ENCODE measurements around the gene ANKRD63.

ANKRD63 gene

DNA sequence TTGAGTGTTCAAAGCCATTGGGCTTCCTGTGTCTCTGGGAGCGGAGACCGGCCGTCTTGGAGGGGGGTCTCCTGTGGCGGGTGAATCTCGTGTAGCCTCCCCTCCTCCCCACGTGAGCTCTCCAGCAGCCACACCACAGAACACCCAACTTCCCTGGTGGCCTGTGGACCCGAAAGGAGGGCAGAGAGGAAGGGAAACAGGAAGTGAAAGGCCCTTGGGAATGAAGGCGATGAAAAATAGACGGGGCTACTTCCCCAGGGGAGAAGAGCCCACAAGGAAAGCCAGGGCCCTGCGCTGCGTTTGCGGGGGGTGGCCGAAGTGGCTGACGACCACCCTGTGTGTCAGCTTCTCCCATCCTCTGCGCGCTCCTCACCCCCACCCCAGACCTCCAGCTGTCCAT lies 5.4 kb downstream of the ANKRD63 start:
- DNase-seq: no peak

GRCh38 chr15:40276927-40277326 lies 5.9 kb downstream of the ANKRD63 start:
- DNase-seq: no peak

DNA sequence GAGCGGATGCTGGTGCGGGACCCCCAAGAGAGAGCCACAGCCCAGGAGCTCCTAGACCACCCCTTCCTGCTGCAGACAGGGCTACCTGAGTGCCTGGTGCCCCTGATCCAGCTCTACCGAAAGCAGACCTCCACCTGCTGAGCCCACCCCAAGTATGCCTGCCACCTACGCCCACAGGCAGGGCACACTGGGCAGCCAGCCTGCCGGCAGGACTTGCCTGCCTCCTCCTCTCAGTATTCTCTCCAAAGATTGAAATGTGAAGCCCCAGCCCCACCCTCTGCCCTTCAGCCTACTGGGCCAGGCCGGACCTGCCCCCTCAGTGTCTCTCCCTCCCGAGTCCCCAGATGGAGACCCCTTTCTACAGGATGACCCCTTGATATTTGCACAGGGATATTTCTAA lies 6.9 kb downstream of the ANKRD63 start:
- DNase-seq: no peak

DNA sequence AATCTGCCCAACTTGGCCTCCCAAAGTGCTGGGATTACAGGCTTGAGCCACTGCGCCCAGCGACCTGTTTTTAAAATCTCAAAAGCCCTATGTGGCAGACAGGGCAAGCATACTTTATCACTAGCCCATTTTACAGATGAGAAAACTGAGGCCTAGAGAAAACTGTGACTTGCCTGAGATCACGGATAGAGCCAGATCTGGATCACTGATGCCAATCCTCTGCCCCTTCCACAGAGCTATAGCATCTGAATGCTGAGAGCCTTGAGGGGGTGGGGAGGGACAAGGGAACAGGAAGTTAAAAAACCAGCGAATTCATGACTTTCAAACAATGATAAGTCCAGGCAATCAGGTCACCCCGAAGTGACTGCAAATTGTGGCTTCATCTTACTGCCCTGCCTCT lies 7.3 kb downstream of the ANKRD63 start:
- DNase-seq: no peak

DNA sequence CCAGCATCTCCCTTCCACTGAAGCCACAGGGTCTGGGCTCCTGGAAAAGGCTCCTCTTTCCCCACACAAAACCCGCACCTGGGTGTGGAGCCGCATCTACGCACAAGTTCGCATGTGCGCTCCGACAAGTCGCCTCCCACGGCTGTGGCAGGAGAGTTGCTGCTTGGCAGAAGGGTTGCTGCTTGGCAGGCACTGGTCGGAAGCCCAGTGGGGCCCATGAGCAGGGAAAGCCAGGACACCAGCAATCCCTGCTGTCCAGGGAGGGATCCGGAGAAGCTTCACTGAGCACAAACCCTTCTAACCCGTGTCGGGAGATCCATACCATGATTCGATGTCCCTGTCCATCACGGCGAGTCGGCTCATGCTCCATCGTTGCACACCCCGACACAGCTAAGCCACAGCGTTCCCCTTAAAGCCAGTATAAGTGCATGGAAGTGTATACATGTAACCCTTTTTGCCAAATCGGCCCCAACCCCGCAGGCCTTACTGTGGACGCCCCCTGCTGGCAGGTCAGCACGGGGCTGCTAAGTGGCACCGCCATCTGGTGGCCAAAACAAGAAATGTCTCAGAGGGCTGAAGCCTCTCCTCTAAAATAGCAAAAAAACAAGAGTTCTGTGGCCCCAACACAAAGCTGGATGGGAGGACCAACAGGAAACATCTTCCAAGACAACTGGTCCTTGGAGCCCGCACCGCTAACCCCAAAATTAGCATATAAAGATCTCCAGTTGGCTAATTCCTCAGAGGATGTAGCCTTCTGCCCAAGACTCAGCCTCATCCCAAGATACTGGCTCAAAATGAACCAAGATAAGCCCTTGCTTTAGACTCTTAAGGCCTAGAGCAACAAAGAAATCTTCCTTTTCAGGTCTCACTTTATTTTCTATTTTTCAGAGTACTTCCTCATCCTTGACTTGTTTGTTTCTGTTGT lies 8.3 kb downstream of the ANKRD63 start:
- no peak for DNase-seq

DNA sequence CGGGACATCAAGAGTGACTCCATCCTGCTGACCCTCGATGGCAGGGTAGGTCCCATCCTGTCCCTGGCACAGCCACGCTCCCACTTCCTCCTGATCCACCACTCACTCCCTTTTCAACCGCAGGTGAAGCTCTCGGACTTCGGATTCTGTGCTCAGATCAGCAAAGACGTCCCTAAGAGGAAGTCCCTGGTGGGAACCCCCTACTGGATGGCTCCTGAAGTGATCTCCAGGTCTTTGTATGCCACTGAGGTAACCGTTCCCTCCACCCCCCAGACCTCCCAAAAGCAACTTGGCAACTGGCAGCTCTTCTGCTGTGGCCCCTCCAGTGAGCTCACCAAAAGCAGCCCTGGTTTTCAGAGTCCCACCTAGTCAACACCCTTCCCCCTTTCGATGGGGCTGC lies 9.4 kb downstream of the ANKRD63 start:
- no peak for DNase-seq

DNA sequence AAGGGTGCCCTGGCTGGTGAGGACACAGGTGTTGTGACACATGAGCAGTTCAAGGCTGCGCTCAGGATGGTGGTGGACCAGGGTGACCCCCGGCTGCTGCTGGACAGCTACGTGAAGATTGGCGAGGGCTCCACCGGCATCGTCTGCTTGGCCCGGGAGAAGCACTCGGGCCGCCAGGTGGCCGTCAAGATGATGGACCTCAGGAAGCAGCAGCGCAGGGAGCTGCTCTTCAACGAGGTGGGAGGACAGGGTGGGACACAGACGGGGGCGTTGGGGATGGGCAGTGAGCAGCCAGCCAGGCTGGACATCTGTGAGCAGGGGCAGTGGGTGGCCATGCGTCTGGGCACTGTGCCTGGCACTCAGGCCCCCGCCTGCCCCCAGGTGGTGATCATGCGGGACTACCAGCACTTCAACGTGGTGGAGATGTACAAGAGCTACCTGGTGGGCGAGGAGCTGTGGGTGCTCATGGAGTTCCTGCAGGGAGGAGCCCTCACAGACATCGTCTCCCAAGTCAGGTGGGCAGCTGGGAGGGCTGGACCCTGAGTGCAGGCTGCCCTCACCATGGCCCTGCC lies 10.3 kb downstream of the ANKRD63 start:
- no peak for DNase-seq

DNA sequence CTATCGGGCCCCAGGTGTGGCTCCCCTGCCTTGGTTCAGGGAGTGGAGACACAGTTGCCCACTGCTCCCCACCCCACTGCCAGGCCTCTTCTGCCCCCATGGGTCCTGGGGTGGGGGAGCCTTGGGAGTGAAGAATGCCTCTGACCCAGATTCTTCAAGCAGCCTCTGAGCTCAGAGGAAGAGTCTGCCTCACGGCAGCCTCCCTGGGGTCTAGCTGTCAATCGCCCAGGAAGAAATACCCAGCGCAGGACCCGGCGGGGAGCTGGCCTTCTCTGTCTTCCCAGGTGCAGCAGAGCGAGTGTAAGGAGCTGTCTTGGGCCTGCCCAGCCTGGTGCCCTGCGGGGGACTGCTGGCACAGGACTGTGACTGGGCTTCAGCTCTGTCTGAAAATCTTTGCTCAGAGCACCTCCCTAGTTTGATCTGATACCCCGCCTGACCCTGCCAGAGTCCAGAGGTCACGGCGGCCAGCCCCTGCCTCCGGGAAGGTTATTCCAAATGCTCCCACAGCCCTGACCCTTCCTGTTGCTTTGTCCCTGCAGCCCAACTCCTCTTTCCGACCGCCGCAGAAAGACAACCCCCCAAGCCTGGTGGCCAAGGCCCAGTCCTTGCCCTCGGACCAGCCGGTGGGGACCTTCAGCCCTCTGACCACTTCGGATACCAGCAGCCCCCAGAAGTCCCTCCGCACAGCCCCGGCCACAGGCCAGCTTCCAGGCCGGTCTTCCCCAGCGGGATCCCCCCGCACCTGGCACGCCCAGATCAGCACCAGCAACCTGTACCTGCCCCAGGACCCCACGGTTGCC lies 11.0 kb downstream of the ANKRD63 start:
- no peak for DNase-seq

DNA sequence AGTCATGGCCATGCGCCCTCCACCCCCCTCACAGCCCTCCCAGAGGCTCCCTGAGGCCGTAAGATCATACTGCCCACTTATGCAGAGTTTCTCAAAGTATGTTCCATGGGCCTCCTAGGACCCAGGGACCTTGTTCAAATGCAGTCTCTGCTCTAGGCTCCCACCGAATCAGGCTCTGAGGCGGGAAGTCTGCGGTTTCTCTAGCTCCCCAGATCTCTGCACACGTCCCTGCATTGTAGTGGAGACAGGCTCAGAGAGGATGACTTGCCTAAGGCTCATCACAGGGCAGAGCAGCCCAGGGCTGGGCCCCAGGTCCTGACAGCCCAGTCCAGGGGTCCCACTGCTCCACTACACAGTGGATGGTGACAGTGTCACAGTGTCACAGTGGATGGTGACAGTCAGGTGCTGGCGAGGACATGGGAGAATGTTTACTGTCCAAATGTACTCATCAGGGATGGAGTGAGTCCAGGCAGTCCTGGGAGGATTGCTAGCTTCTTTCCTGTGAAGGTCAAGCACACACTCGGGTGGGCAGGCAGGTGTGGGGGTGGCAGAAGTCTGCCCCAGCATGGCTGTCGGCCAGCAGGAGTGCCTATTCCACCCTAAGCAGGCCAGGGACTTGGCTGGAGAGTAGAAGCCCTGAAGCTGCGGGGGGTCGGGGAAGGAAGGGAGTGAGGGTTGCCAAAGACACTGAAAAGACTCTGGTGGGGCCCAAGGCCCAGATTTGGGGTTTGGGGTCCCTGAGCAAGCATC lies 12.4 kb downstream of the ANKRD63 start:
- no peak for DNase-seq

DNA sequence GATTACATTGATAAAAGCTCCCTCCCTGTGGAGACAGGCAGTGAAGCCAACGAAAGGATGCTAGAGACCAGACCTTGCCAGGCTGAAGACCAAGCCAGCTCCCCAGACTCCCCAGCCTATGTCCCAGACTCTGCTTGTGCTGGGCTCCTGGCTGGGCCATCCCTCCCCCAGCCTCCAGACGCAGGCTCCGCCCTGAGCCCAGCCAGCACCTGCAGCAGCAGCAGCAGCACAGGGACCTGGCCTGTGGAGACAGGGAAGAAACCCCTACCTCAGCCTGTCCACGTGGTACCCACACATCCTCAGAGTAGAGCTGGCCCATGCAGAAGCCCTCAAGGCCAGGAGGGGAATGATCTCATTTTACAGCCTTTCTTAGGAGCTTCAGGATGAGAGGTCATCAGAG lies 13.3 kb downstream of the ANKRD63 start:
- no peak for DNase-seq

- no peak for DNase-seq
These were observed 15.2 kb downstream of the ANKRD63 start for GRCh38 chr15:40267670-40268069.

- no peak for DNase-seq
These were observed 16.0 kb downstream of the ANKRD63 start for GRCh38 chr15:40266828-40267304.

DNA sequence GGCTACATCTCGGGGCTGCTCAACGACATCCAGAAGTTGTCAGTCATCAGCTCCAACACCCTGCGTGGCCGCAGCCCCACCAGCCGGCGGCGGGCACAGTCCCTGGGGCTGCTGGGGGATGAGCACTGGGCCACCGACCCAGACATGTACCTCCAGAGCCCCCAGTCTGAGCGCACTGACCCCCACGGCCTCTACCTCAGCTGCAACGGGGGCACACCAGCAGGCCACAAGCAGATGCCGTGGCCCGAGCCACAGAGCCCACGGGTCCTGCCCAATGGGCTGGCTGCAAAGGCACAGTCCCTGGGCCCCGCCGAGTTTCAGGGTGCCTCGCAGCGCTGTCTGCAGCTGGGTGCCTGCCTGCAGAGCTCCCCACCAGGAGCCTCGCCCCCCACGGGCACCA lies 17.0 kb downstream of the ANKRD63 start:
- DNase-seq: no peak

DNA sequence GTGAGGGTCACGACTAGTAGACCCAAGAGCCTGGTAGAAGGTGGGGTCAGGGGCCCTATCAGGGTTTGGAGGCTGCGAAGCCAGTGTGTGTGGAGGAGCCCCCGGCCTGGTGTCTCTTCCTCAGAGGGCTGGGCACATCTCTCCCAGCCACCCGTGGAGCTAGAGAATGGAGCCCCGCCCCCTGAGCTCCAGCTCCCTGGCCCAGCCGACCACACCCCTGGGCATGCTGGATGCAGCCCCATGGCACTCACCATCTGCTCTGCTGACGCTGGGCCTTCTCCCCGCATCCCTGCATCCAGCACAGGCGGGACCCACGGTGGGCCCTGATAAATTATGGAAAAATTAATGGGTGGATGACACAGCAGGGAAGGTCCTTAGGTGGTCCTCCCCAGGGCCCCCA lies 17.5 kb downstream of the ANKRD63 start:
- no peak for DNase-seq

DNA sequence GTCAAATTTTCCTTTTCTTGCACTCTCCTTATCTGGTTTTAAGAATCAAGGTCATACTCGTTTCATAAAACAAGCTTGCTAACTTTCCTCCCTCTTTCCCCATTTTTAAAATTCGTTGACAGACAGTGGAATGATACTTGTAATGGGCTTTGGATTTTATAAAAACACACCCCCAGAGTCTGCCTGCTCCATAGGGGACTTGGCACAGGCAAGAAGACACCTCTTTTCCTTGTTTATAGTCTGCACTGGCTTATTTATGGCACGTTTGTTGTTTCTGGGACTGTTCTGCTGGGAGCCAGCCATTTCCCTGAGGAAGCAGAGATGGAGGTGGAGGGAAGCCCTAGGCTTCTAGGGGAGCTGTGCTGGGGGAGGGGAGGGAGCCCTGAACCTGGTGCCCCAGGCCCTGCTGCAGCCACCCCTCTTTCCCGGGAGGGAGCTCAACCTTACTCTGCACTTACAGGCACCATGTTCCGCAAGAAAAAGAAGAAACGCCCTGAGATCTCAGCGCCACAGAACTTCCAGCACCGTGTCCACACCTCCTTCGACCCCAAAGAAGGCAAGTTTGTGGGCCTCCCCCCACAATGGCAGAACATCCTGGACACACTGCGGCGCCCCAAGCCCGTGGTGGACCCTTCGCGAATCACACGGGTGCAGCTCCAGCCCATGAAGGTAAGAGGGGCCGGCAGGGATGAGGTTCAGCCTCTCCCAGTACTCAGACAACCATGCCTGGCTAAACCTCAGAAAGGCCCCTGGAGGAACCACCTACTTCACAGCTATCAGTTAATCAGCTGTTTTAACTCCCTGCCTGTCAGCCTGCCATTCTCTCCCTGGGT lies 18.3 kb downstream of the ANKRD63 start:
- DNase-seq: no peak

- DNase-seq: no peak
These were observed 19.7 kb downstream of the ANKRD63 start for GRCh38 chr15:40263024-40263754.

GRCh38 chr15:40259021-40259420 lies 23.8 kb downstream of the ANKRD63 start:
- no peak for DNase-seq

- DNase-seq: no peak
These were observed 24.3 kb downstream of the ANKRD63 start for GRCh38 chr15:40258544-40258943.

DNA sequence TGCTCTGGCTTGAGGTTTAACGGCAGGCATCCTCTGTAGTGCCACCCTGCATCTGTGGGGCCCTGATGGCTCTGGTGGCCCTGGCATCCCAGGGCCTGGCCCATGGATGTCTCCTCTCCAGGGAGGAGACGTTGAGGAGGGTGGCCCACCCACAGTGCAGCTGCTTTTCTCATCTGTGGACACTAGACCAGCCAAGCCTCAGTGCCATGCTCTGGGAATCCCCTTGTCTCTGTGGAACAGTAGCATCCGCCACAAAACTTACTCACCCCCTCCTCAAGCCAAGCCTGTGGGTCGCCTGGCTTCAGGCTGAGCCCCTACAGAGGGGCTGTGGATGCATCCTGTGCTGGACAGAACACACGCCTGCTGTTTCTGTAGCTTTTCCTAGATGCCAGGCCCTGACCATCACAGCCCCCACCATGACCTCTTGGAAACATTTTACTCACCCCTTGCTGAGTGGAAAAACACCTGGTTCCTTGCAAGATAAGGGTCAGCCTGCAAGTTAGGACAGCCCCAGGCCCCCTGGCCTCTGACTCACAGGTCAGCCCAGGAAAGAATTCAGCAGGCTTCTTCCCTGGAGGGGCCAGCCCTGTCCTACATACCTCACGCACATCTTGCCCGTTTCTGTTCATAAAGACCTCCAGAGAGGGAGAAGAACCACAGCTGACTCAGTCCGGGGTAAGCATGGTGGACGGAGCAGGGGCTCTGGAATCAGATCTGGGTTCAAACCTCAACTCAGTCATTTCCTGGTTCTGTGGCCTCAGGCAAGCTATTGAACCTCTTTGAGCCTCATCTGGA lies 25.0 kb downstream of the ANKRD63 start:
- no peak for DNase-seq

GRCh38 chr15:40256638-40257235 lies 26.1 kb downstream of the ANKRD63 start:
- no peak for DNase-seq
